Measurements from ENCODE around the gene TFPI. TPM values are rescaled to one million over a fixed set of nuclear protein-coding genes. Genes with fewer than 3 reads are reported as not detected.

Gene TFPI
- polyA plus RNA-seq: 10 to 100 TPM; 36.2 to 83.4 (median 49.1) TPM
- long read RNA-seq, donor 1: 0 reads
- long read RNA-seq, donor 2, partial matches to known transcripts: 0 of 2 reads
- long read RNA-seq, donor 2, other reads (novel, unspliced or antisense): 0 of 2 reads
- long read RNA-seq, donor 3, transcript TFPI-201 (8 exons, 3,885 nt): major isoform, 8 of 9 reads
- long read RNA-seq, donor 3, partial matches to known transcripts: 0 of 9 reads
- long read RNA-seq, donor 3, other reads (novel, unspliced or antisense): 0 of 9 reads
- long read RNA-seq, donor 4: 0 reads
- long read RNA-seq, donor 5, partial matches to known transcripts: 0 of 1 reads
- long read RNA-seq, donor 5, other reads (novel, unspliced or antisense): 0 of 1 reads
- long read RNA-seq, donor 6, transcript TFPI-201 (8 exons, 3,885 nt): major isoform, 6 of 6 reads
- long read RNA-seq, donor 6, partial matches to known transcripts: 0 of 6 reads
- long read RNA-seq, donor 6, other reads (novel, unspliced or antisense): 0 of 6 reads
- long read RNA-seq, donor 7: 0 reads
- long read RNA-seq, donor 8, partial matches to known transcripts: 0 of 2 reads
- long read RNA-seq, donor 8, other reads (novel, unspliced or antisense): 0 of 2 reads
- long read RNA-seq, donor 9, partial matches to known transcripts: 0 of 3 reads
- long read RNA-seq, donor 9, other reads (novel, unspliced or antisense): 0 of 3 reads
- long read RNA-seq, donor 10, transcript TFPI-201 (8 exons, 3,885 nt): major isoform, 18 of 20 reads
- long read RNA-seq, donor 10, partial matches to known transcripts: 0 of 20 reads
- long read RNA-seq, donor 10, other reads (novel, unspliced or antisense): 0 of 20 reads

GRCh38 chr2:187554011-187554703 lies at the start of gene TFPI:
Gene TFPI (minus strand): TSS chr2:187554435. CDS start chr2:187503768, 50,667 bp downstream.
- Histone ChIP-seq H3K27me3 (ENCODE audit: control insufficient read depth in 3 of 3, insufficient read depth in 3 of 3, low read length in 3 of 3) (no peaks in the 10 kb centered on the region), H3K36me3 (ENCODE audit: control insufficient read depth in 3 of 3, insufficient read depth in 2 of 3, low read depth in 1 of 3, low read length in 3 of 3) (no peaks in the 10 kb centered on the region), H3K4me3 (ENCODE audit: low read depth in 1 of 3, low read length in 3 of 3) (peak within 1 kb of the TSS; percentile 31 to 61 (median 58)), H3K4me1 (ENCODE audit: control insufficient read depth in 3 of 3, insufficient read depth in 2 of 3, low read depth in 1 of 3, low read length in 2 of 3) (peaks cover 2 to 19% (median 3%) of the 10 kb centered on the region in 3 donors), H3K9me3 (ENCODE audit: control insufficient read depth in 2 of 2, insufficient read depth in 1 of 2, low read depth in 1 of 2, low read length in 1 of 2) (peaks cover 0 to 3% of the 10 kb centered on the region in 2 donors), H3K27ac (ENCODE audit: low read depth in 1 of 3, low read length in 2 of 3) (peak within 1 kb of the TSS; percentile 64 to 72 (median 67))
- FAIRE-seq (no peak), DNase-seq (peak; percentile 51 to 56)
- 3 to 7% (median 4%) methylated on average over 9 of the region's 9 CpGs for WGBS, 3 donors

GRCh38 chr2:187594801-187595200 lies 40.6 kb upstream of the TFPI start:
- H3K36me3 ChIP-seq (ENCODE audit: control insufficient read depth in 3 of 3, insufficient read depth in 2 of 3, low read depth in 1 of 3, low read length in 3 of 3): no peaks in the 10 kb centered on the region
- H3K27me3 ChIP-seq (ENCODE audit: control insufficient read depth in 3 of 3, insufficient read depth in 3 of 3, low read length in 3 of 3): no peaks in the 10 kb centered on the region
- H3K4me3 ChIP-seq (ENCODE audit: low read depth in 1 of 3, low read length in 3 of 3): no peak overlapping the region
- no peak overlapping the region for H3K27ac ChIP-seq (ENCODE audit: low read depth in 1 of 3, low read length in 2 of 3)
- WGBS, 3 donors: 46 to 78% (median 68%) methylated on average over 1 of the region's 1 CpG
- H3K9me3 ChIP-seq (ENCODE audit: control insufficient read depth in 2 of 2, insufficient read depth in 1 of 2, low read depth in 1 of 2, low read length in 1 of 2): peaks cover 0 to 5% of the 10 kb centered on the region in 2 donors
- H3K4me1 ChIP-seq (ENCODE audit: control insufficient read depth in 3 of 3, insufficient read depth in 2 of 3, low read depth in 1 of 3, low read length in 2 of 3): no peaks in the 10 kb centered on the region
- DNase-seq (no peak), FAIRE-seq (no peak)

DNA sequence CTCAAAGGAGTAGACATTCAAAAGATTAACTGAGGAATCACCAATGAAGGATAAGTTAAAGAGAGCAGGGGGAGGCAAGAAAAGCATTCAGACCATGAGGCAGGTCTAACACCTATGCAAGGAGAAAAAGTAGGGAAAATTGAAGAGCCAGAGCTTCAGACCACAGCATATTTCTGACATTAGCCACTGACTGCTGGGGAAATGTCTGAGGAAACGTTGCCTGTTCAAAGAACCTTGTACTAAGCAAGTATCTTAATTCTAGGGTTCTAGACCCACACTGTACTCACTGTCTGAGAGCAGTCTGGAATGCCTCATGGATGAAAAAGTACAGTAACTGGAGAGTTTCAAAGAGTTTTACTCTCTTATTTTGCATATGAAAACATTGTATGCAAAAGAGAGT lies 39.5 kb upstream of the TFPI start:
- H3K4me1 ChIP-seq (ENCODE audit: control insufficient read depth in 3 of 3, insufficient read depth in 2 of 3, low read depth in 1 of 3, low read length in 2 of 3): no peaks in the 10 kb centered on the region
- H3K4me3 ChIP-seq (ENCODE audit: low read depth in 1 of 3, low read length in 3 of 3): no peak overlapping the region
- no peak for FAIRE-seq
- no peak for DNase-seq
- H3K36me3 ChIP-seq (ENCODE audit: control insufficient read depth in 3 of 3, insufficient read depth in 2 of 3, low read depth in 1 of 3, low read length in 3 of 3): no peaks in the 10 kb centered on the region
- no peak overlapping the region for H3K27ac ChIP-seq (ENCODE audit: low read depth in 1 of 3, low read length in 2 of 3)
- WGBS, 3 donors: 32 to 49% (median 45%) methylated on average over 1 of the region's 1 CpG
- peaks cover 0 to 5% of the 10 kb centered on the region in 2 donors for H3K9me3 ChIP-seq (ENCODE audit: control insufficient read depth in 2 of 2, insufficient read depth in 1 of 2, low read depth in 1 of 2, low read length in 1 of 2)
- no peaks in the 10 kb centered on the region for H3K27me3 ChIP-seq (ENCODE audit: control insufficient read depth in 3 of 3, insufficient read depth in 3 of 3, low read length in 3 of 3)

- Histone ChIP-seq H3K4me3 (ENCODE audit: low read depth in 1 of 3, low read length in 3 of 3) (no peak overlapping the region), H3K4me1 (ENCODE audit: control insufficient read depth in 3 of 3, insufficient read depth in 2 of 3, low read depth in 1 of 3, low read length in 2 of 3) (no peaks in the 10 kb centered on the region), H3K9me3 (ENCODE audit: control insufficient read depth in 2 of 2, insufficient read depth in 1 of 2, low read depth in 1 of 2, low read length in 1 of 2) (peaks cover 0 to 5% of the 10 kb centered on the region in 2 donors), H3K27me3 (ENCODE audit: control insufficient read depth in 3 of 3, insufficient read depth in 3 of 3, low read length in 3 of 3) (no peaks in the 10 kb centered on the region), H3K36me3 (ENCODE audit: control insufficient read depth in 3 of 3, insufficient read depth in 2 of 3, low read depth in 1 of 3, low read length in 3 of 3) (no peaks in the 10 kb centered on the region), H3K27ac (ENCODE audit: low read depth in 1 of 3, low read length in 2 of 3) (no peak overlapping the region)
- DNase-seq (no peak), FAIRE-seq (no peak)
These were observed 38.9 kb upstream of the TFPI start for GRCh38 chr2:187593098-187593497.

DNA sequence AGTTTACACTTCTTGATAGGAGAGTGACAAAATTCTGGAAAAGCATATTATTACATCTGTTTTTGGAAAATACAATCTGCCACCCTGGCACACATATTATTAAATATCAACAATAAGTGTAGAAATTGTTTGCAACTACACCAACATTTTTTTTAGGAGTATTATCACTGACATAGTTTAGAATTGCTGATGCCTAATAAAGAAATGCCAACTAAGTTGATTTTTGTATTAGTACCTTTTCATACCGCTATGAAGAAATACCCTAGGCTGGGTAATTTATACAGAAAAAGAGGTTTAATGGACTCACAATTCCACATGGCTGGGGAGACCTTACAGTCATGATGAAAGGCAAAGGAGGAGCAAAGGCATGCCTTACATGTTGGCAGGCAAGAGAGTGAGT lies 35.9 kb upstream of the TFPI start:
- Histone ChIP-seq H3K36me3 (ENCODE audit: control insufficient read depth in 3 of 3, insufficient read depth in 2 of 3, low read depth in 1 of 3, low read length in 3 of 3) (no peaks in the 10 kb centered on the region), H3K4me3 (ENCODE audit: low read depth in 1 of 3, low read length in 3 of 3) (no peak overlapping the region), H3K9me3 (ENCODE audit: control insufficient read depth in 2 of 2, insufficient read depth in 1 of 2, low read depth in 1 of 2, low read length in 1 of 2) (peaks cover 0 to 5% of the 10 kb centered on the region in 2 donors), H3K27me3 (ENCODE audit: control insufficient read depth in 3 of 3, insufficient read depth in 3 of 3, low read length in 3 of 3) (no peaks in the 10 kb centered on the region), H3K4me1 (ENCODE audit: control insufficient read depth in 3 of 3, insufficient read depth in 2 of 3, low read depth in 1 of 3, low read length in 2 of 3) (no peaks in the 10 kb centered on the region), H3K27ac (ENCODE audit: low read depth in 1 of 3, low read length in 2 of 3) (no peak overlapping the region)
- DNase-seq (no peak), FAIRE-seq (no peak)
- 95 to 100% (median 100%) methylated on average over 1 of the region's 1 CpG for WGBS, 3 donors

DNA sequence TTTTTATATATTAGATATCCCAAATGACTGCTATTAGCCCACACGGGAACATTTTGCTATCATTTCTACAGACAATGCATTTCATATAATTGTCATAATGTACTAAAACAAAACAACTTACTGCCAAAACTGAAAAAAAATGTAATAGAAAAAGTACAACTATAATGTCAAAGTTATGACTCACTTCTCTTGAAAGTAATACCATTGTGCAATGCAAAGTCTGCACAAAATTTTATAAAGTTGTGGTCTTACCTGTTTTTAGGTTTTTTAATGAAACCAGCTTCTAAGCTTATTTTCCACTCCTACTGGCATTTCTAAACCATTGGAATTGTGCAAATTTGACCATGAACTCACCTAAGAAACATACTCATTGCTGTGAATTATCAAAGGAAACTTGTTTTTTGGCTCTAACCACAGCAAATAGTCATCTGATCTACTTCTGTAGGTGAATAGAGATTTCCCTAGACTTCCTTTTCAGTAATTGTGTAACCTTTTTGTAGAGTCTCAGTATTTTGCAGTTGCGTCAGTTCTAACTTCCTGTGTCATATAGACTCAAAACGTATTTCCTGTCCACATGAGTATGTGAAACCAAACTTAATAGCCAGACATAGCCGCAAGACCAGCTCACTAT lies 31.9 kb upstream of the TFPI start:
- FAIRE-seq (no peak), DNase-seq (no peak)
- H3K4me1 ChIP-seq (ENCODE audit: control insufficient read depth in 3 of 3, insufficient read depth in 2 of 3, low read depth in 1 of 3, low read length in 2 of 3): no peaks in the 10 kb centered on the region
- peaks cover 0 to 2% of the 10 kb centered on the region in 2 donors for H3K9me3 ChIP-seq (ENCODE audit: control insufficient read depth in 2 of 2, insufficient read depth in 1 of 2, low read depth in 1 of 2, low read length in 1 of 2)
- H3K36me3 ChIP-seq (ENCODE audit: control insufficient read depth in 3 of 3, insufficient read depth in 2 of 3, low read depth in 1 of 3, low read length in 3 of 3): no peaks in the 10 kb centered on the region
- no peak overlapping the region for H3K27ac ChIP-seq (ENCODE audit: low read depth in 1 of 3, low read length in 2 of 3)
- H3K4me3 ChIP-seq (ENCODE audit: low read depth in 1 of 3, low read length in 3 of 3): no peak overlapping the region
- WGBS, 3 donors: 67 to 90% (median 69%) methylated on average over 4 of the region's 4 CpGs
- H3K27me3 ChIP-seq (ENCODE audit: control insufficient read depth in 3 of 3, insufficient read depth in 3 of 3, low read length in 3 of 3): no peaks in the 10 kb centered on the region

DNA sequence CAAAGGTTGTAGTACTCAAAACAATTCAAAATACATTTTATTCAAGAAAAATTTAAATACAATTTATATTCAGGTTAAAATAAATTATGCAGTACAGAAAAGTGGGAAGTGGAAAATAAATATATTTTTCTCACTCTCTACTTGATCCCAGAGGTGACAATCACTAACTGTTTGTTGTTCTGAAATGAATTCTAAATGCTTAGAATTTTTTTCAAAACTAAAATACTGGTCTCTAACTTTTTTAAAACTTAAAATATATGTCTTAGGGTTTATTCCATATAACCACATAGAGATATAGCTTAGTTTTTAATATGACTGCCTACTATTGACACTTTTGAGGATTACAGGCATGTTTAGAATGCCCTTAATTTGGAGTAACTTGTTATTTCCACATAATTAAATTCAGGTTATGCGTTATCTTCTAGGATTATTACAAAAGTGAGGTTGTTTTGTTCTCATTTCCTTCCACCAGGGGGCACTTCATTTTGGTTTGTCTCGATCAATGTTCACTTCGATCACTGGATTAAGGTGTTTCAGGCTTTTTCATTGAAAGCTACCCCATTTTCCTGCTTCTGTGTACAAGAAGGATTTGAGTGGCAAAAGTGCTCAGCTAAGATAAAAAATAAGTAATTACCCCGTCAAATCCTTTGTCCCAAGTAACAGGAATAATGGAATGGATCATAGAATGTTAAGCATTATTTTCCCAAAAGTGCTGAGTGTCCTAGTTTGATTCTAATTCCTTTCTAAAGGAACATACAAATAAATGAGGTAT lies 27.1 kb upstream of the TFPI start:
- no peaks in the 10 kb centered on the region for H3K36me3 ChIP-seq (ENCODE audit: control insufficient read depth in 3 of 3, insufficient read depth in 2 of 3, low read depth in 1 of 3, low read length in 3 of 3)
- no peaks in the 10 kb centered on the region for H3K9me3 ChIP-seq (ENCODE audit: control insufficient read depth in 2 of 2, insufficient read depth in 1 of 2, low read depth in 1 of 2, low read length in 1 of 2)
- WGBS, 3 donors: 3 to 7% (median 5%) methylated on average over 4 of the region's 4 CpGs
- peak overlapping the region in 1 of 3 donors; percentile 6 for H3K4me3 ChIP-seq (ENCODE audit: low read depth in 1 of 3, low read length in 3 of 3)
- H3K4me1 ChIP-seq (ENCODE audit: control insufficient read depth in 3 of 3, insufficient read depth in 2 of 3, low read depth in 1 of 3, low read length in 2 of 3): peaks cover 0 to 10% (median 7%) of the 10 kb centered on the region in 3 donors
- DNase-seq (peak; percentile 49 to 57), FAIRE-seq (peak; percentile 70)
- no peaks in the 10 kb centered on the region for H3K27me3 ChIP-seq (ENCODE audit: control insufficient read depth in 3 of 3, insufficient read depth in 3 of 3, low read length in 3 of 3)
- no peak overlapping the region for H3K27ac ChIP-seq (ENCODE audit: low read depth in 1 of 3, low read length in 2 of 3)
